K562 (cell line): ENCODE measurements around the gene PRR29. TPM values are rescaled to one million over a fixed set of nuclear protein-coding genes. Genes with fewer than 3 reads are reported as not detected.

Experiments used
- BCOR ChIP-seq: fragments of 450-650 bp; IDR thresholded peaks from 2 replicates; pipeline ENCODE4 v1.6.1; 2016
- GATAD2B ChIP-seq: fragments of 450-650 bp; IDR thresholded peaks from 2 replicates; pipeline ENCODE4 v1.6.1; 2017; ENCODE audit warnings: mild to moderate bottlenecking, borderline replicate concordance
- ILF3 ChIP-seq: fragments of 450-650 bp; IDR thresholded peaks from 2 replicates; pipeline ENCODE4 v1.6.1; 2018; ENCODE audit warnings: antibody characterized with exemption, mild to moderate bottlenecking, moderate library complexity, borderline replicate concordance
- KHSRP ChIP-seq: fragments of 450-650 bp; IDR thresholded peaks from 2 replicates; pipeline ENCODE4 v1.6.1; 2017
- NCOA4 ChIP-seq: fragments of 450-650 bp; IDR thresholded peaks from 2 replicates; pipeline ENCODE4 v1.6.1; 2018; ENCODE audit warnings: mild to moderate bottlenecking; ENCODE audit not compliant: partially characterized antibody
- NFATC3 ChIP-seq: fragments of 450-650 bp; IDR thresholded peaks from 2 replicates; pipeline ENCODE4 v1.6.1; 2017; ENCODE audit warnings: mild to moderate bottlenecking
- PCBP1 ChIP-seq: fragments of 200-400 bp; formaldehyde crosslinking; IDR thresholded peaks from 2 replicates; pipeline ENCODE4 v1.6.1; 2018; ENCODE audit warnings: mild to moderate bottlenecking, low read depth, low read length; ENCODE audit not compliant: poor library complexity, severe bottlenecking
- PML ChIP-seq: IDR thresholded peaks from 2 replicates; pipeline ENCODE4 v1.6.1; 2012; ENCODE audit warnings: low read length, inconsistent platforms
- RBBP5 ChIP-seq: fragments of 200-600 bp; sonication (generic); IDR thresholded peaks from 2 replicates; pipeline ENCODE4 v1.6.1; 2012; ENCODE audit warnings: borderline replicate concordance, mild to moderate bottlenecking, low read length, control low read depth, inconsistent platforms; ENCODE audit not compliant: insufficient read depth, poor library complexity, severe bottlenecking
- RCOR1 ChIP-seq, 2 experiments: IDR thresholded peaks; 2 replicates each; pipeline ENCODE4 v1.6.1; 2012; ENCODE audit warnings: low read depth in 2 of 2, low read length in 2 of 2, borderline replicate concordance in 1 of 2, improper control_type of control experiment in 1 of 2
- RFX1 ChIP-seq: fragments of 450-650 bp; IDR thresholded peaks from 2 replicates; pipeline ENCODE4 v1.6.1; 2016; ENCODE audit warnings: mild to moderate bottlenecking, moderate library complexity
- SIX5 ChIP-seq, 2 experiments: IDR thresholded peaks; 2 replicates each; pipeline ENCODE4 v1.6.1; 2011; ENCODE audit warnings: low read length in 2 of 2, borderline replicate concordance in 1 of 2, low read depth in 1 of 2, mild to moderate bottlenecking in 1 of 2, moderate library complexity in 1 of 2; ENCODE audit not compliant: insufficient read depth in 1 of 2
- SMARCE1 ChIP-seq: fragments of 450-650 bp; IDR thresholded peaks from 2 replicates; pipeline ENCODE4 v1.7.1; 2016; ENCODE audit warnings: mild to moderate bottlenecking
- SP1 ChIP-seq: sonication (generic); formaldehyde crosslinking; IDR thresholded peaks from 2 replicates; pipeline ENCODE4 v1.8.1; 2022; ENCODE audit warnings: mild to moderate bottlenecking, missing genetic modification reagents
- TEAD2 ChIP-seq: fragments of 450-650 bp; IDR thresholded peaks from 2 replicates; pipeline ENCODE4 v1.6.1; 2016; ENCODE audit warnings: missing genetic modification characterization, control low read depth, missing compliant biosample characterization
- U2AF2 ChIP-seq: fragments of 200-400 bp; formaldehyde crosslinking; optimal IDR thresholded peaks from 2 replicates; pipeline ENCODE3; 2017; ENCODE audit warnings: low read depth, mild to moderate bottlenecking, low read length
- XRCC3 ChIP-seq: fragments of 450-650 bp; IDR thresholded peaks from 2 replicates; pipeline ENCODE4 v1.6.1; 2017; ENCODE audit warnings: mild to moderate bottlenecking, moderate library complexity
- ZBTB8A ChIP-seq: fragments of 450-650 bp; IDR thresholded peaks from 2 replicates; pipeline ENCODE4 v1.6.1; 2018; ENCODE audit warnings: mild to moderate bottlenecking, moderate library complexity; ENCODE audit not compliant: partially characterized antibody
- ZNF431 ChIP-seq: sonication (generic); formaldehyde crosslinking; IDR thresholded peaks from 2 replicates; pipeline ENCODE4 v1.8.0; 2022; ENCODE audit warnings: mild to moderate bottlenecking, missing genetic modification reagents
- ZNF561 ChIP-seq: fragments of 450-650 bp; formaldehyde crosslinking; conservative IDR thresholded peaks from 2 replicates; pipeline ENCODE4 v1.4.0; 2020; ENCODE audit warnings: mild to moderate bottlenecking, moderate library complexity
- ZNF57 ChIP-seq: fragments of 450-650 bp; formaldehyde crosslinking; IDR thresholded peaks from 2 replicates; pipeline ENCODE4 v1.4.0; 2020; ENCODE audit warnings: mild to moderate bottlenecking, moderate library complexity
- ZNF584 ChIP-seq: fragments of 200-800 bp; sonication (Bioruptor generic); IDR thresholded peaks from 2 replicates; pipeline ENCODE4 v1.6.1; 2016; ENCODE audit warnings: low read depth, mild to moderate bottlenecking, missing genetic modification characterization, missing compliant biosample characterization
- ZNF589 ChIP-seq: fragments of 200-800 bp; sonication (Bioruptor generic); IDR thresholded peaks from 2 replicates; pipeline ENCODE4 v1.6.1; 2016; ENCODE audit warnings: low read depth, missing genetic modification characterization, missing compliant biosample characterization
- polyA plus RNA-seq, 8 experiments: library from polyadenylated mRNA; depleted of rRNA in 4 of 8; stranded (reverse) in 5 of 8; unstranded in 3 of 8; fragments of >200 nt; fragmentation: Nextera tagmentation in 2 of 8; fragmentation: Illumina TruSeq in 1 of 8; extraction: Ambion mirVana in 2 of 8; extraction: Trizol in 1 of 8; gene quantifications; 2 replicates each; pipeline versions ENCODE4 v1.2.1 to v1.2.3, GENCODE V29; 2011 to 2014; ENCODE audit warnings: inconsistent platforms in 1 of 8, missing spikeins in 1 of 8
- total RNA-seq, 7 experiments: library from RNA; depleted of rRNA in 6 of 7; stranded (reverse); fragments of >200 nt in 6 of 7; fragmentation: Illumina TruSeq in 2 of 7; extraction: Trizol in 2 of 7; gene quantifications; 2 replicates each; pipeline versions ENCODE4 v1.2.1 to v1.2.3, GENCODE V29; 2011 to 2021; ENCODE audit warnings: low replicate concordance in 1 of 7
- TF ChIP-seq, protein P1 (sequence below): fragments of 450-650 bp; IDR thresholded peaks from 2 replicates; pipeline ENCODE4 v1.6.1; 2016; ENCODE audit warnings: missing biosample characterization, missing genetic modification characterization
- TF ChIP-seq, protein P2 (sequence below): sonication (generic); formaldehyde crosslinking; IDR thresholded peaks from 2 replicates; pipeline ENCODE4 v1.8.0; 2022; ENCODE audit warnings: mild to moderate bottlenecking, low read depth, missing genetic modification reagents
- TF ChIP-seq, protein P3 (sequence below): sonication (generic); formaldehyde crosslinking; IDR thresholded peaks from 2 replicates; pipeline ENCODE4 v1.8.1; 2023; ENCODE audit warnings: mild to moderate bottlenecking, missing genetic modification reagents
- TF ChIP-seq, protein P4 (sequence below): sonication (generic); formaldehyde crosslinking; IDR thresholded peaks from 2 replicates; pipeline ENCODE4 v1.8.0; 2022; ENCODE audit warnings: mild to moderate bottlenecking, missing genetic modification reagents

Gene PRR29
- total and polyA plus RNA-seq, 9 of the 15 experiments (the other 6 are each of a cell fraction or from before 2014, with no cell fraction given): 0.08 to 0.58 (median 0.15) TPM; not detected in 5

DNA sequence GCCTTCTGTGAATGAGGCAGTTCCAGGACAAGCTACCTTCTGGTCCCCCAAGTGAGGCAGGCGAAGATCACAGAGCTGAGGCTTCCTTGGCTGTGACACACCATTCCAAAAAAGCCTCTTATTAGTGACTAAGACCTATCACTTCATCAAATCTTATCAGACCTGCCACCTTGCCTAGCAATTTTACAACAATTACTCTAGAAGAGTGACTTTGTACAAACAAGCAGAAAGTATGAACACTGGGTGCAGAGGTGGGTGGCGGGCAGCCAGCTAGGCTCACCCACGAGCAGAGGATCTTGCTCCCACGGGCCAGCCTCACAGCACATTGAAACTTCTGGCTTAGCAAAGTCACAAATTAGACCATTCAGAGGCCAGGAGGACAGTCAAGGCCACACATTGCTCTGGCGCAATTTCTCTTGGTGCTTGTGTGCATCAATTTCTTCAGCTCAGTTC lies 24.5 kb downstream of the PRR29 start (continued):
- TF ChIP-seq ILF3 (no peak), ZNF57 (CRISPR knock-in tag) (no peak), RFX1 (no peak), ZNF589 (0 out of 2 replicates have a peak, but pooled peaks have one; percentile 69), ZNF431 (CRISPR knock-in tag) (no peak), SMARCE1 (peak; percentile 89), ZBTB8A (no peak), RBBP5 (peak; percentile 42), ZNF561 (CRISPR knock-in tag) (no peak), PML (peak; percentile 35; the same call in 1 of the 2 replicates), KHSRP (no peak), NCOA4 (no peak), PCBP1 (no peak), ZNF584 (no peak), RCOR1 (IDR thresholded peaks at IDR 0.05; ENCODE audit: borderline replicate concordance in 1 of 2, low read depth in 2 of 2, low read length in 2 of 2) (peak in 1 of 2 experiments; percentile 41; a peak in 1 of 4 replicates), XRCC3 (no peak), GATAD2B (no peak), U2AF2 (no peak), NFATC3 (no peak), SIX5 (IDR thresholded peaks at IDR 0.05; ENCODE audit: borderline replicate concordance in 1 of 2, insufficient read depth in 1 of 2, low read depth in 1 of 2, low read length in 2 of 2) (no peak), TEAD2 (no peak), BCOR (no peak), SP1 (CRISPR knock-in tag) (0 out of 2 replicates have a peak, but pooled peaks have one; percentile 18)
- TF ChIP-seq, protein P1, sequence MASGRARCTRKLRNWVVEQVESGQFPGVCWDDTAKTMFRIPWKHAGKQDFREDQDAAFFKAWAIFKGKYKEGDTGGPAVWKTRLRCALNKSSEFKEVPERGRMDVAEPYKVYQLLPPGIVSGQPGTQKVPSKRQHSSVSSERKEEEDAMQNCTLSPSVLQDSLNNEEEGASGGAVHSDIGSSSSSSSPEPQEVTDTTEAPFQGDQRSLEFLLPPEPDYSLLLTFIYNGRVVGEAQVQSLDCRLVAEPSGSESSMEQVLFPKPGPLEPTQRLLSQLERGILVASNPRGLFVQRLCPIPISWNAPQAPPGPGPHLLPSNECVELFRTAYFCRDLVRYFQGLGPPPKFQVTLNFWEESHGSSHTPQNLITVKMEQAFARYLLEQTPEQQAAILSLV: no peak
- TF ChIP-seq, protein P2, sequence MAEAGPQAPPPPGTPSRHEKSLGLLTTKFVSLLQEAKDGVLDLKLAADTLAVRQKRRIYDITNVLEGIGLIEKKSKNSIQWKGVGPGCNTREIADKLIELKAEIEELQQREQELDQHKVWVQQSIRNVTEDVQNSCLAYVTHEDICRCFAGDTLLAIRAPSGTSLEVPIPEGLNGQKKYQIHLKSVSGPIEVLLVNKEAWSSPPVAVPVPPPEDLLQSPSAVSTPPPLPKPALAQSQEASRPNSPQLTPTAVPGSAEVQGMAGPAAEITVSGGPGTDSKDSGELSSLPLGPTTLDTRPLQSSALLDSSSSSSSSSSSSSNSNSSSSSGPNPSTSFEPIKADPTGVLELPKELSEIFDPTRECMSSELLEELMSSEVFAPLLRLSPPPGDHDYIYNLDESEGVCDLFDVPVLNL: no peak
- TF ChIP-seq, protein P3, sequence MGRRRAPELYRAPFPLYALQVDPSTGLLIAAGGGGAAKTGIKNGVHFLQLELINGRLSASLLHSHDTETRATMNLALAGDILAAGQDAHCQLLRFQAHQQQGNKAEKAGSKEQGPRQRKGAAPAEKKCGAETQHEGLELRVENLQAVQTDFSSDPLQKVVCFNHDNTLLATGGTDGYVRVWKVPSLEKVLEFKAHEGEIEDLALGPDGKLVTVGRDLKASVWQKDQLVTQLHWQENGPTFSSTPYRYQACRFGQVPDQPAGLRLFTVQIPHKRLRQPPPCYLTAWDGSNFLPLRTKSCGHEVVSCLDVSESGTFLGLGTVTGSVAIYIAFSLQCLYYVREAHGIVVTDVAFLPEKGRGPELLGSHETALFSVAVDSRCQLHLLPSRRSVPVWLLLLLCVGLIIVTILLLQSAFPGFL: no peak
- TF ChIP-seq, protein P4, sequence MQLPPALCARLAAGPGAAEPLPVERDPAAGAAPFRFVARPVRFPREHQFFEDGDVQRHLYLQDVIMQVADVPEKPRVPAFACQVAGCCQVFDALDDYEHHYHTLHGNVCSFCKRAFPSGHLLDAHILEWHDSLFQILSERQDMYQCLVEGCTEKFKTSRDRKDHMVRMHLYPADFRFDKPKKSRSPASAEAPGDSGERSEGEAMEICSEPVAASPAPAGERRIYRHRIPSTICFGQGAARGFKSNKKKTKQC (CRISPR knock-in tag): no peak
